HEK293 (cell line): ENCODE results near the gene SERPING1.

Source experiments
- CTCF ChIA-PET: fragments of 350-600 bp; formaldehyde crosslinking; extraction: SDS; loops from one replicate; lab custom pipeline; 2021; ENCODE audit warnings: antibody characterized with exemption; lab: Yijun Ruan, JAX
- POLR2A ChIA-PET: fragments of 300-600 bp; formaldehyde crosslinking; extraction: SDS; loops from one replicate; lab custom pipeline; 2020; ENCODE audit warnings: antibody characterized with exemption, inconsistent platforms; lab: Yijun Ruan, JAX
- H3K27ac ChIP-seq: fragments of 200-500 bp; sonication (Bioruptor generic); 2 replicates; pipeline ENCODE4 v1.5.1; 2014; ENCODE audit warnings: low read depth, low read length, control low read depth, inconsistent platforms; ENCODE audit errors: extremely low read depth
- H3K36me3 ChIP-seq, 2 experiments: fragments of 200-500 bp in 1 of 2; sonication (Bioruptor generic) in 1 of 2; 1 replicate in 1 of 2; 2 replicates in 1 of 2; pipeline ENCODE4 v1.5.1; 2014 to 2017; ENCODE audit warnings: inconsistent platforms in 2 of 2, low read length in 2 of 2; ENCODE audit not compliant: control insufficient read depth in 2 of 2, insufficient read depth in 1 of 2
- H3K4me1 ChIP-seq: fragments of 200-500 bp; sonication (Bioruptor generic); 2 replicates; pipeline ENCODE4 v1.5.1; 2014; ENCODE audit warnings: mild to moderate bottlenecking, low read length, inconsistent platforms; ENCODE audit not compliant: control insufficient read depth, insufficient read depth
- H3K4me3 ChIP-seq: 2 replicates; pipeline ENCODE4 v1.5.1; 2011; ENCODE audit warnings: low read depth, mild to moderate bottlenecking, control low read depth, low read length, moderate library complexity
- H3K9me3 ChIP-seq: fragments of 200-500 bp; sonication (Bioruptor generic); 2 replicates; pipeline ENCODE4 v1.5.1; 2014; ENCODE audit warnings: low read depth, low read length, inconsistent platforms; ENCODE audit not compliant: control insufficient read depth, insufficient read depth
- EGR2 ChIP-seq: fragments of 450-650 bp; formaldehyde crosslinking; IDR thresholded peaks from 2 replicates; pipeline ENCODE4 v1.5.1; 2016; ENCODE audit warnings: low read depth, missing biosample characterization, missing genetic modification characterization
- HOXA7 ChIP-seq: sonication (generic); formaldehyde crosslinking; IDR thresholded peaks from 2 replicates; pipeline ENCODE4 v1.8.1; 2022; ENCODE audit warnings: missing genetic modification reagents, borderline replicate concordance
- OSR2 ChIP-seq: fragments of 450-650 bp; formaldehyde crosslinking; IDR thresholded peaks from 2 replicates; pipeline ENCODE4 v1.5.1; 2016; ENCODE audit warnings: missing biosample characterization, missing genetic modification characterization
- OVOL3 ChIP-seq: fragments of 450-650 bp; formaldehyde crosslinking; IDR thresholded peaks from 2 replicates; pipeline ENCODE4 v1.5.1; 2016; ENCODE audit warnings: missing biosample characterization, missing genetic modification characterization
- PRDM4 ChIP-seq: fragments of 450-650 bp; formaldehyde crosslinking; IDR thresholded peaks from 2 replicates; pipeline ENCODE4 v1.5.1; 2017; ENCODE audit warnings: missing biosample characterization, missing genetic modification characterization
- SCRT1 ChIP-seq: fragments of 450-650 bp; formaldehyde crosslinking; IDR thresholded peaks from 2 replicates; pipeline ENCODE4 v1.5.1; 2016; ENCODE audit warnings: missing biosample characterization, missing genetic modification characterization, borderline replicate concordance
- ZFP3 ChIP-seq: fragments of 450-650 bp; formaldehyde crosslinking; IDR thresholded peaks from 2 replicates; pipeline ENCODE4 v1.5.1; 2016; ENCODE audit warnings: low read depth, missing biosample characterization, missing genetic modification characterization
- ZNF114 ChIP-seq: fragments of 450-650 bp; formaldehyde crosslinking; IDR thresholded peaks from 2 replicates; pipeline ENCODE4 v1.5.0; 2017; ENCODE audit warnings: missing biosample characterization, missing genetic modification characterization
- ZNF132 ChIP-seq: fragments of 450-650 bp; formaldehyde crosslinking; IDR thresholded peaks from 2 replicates; pipeline ENCODE4 v1.5.1; 2017; ENCODE audit warnings: missing biosample characterization, missing genetic modification characterization, borderline replicate concordance
- ZNF223 ChIP-seq: fragments of 450-650 bp; formaldehyde crosslinking; IDR thresholded peaks from 2 replicates; pipeline ENCODE4 v1.5.1; 2016; ENCODE audit warnings: missing biosample characterization, missing genetic modification characterization
- ZNF24 ChIP-seq: fragments of 450-650 bp; formaldehyde crosslinking; IDR thresholded peaks from 2 replicates; pipeline ENCODE4 v1.5.1; 2016; ENCODE audit warnings: missing biosample characterization, missing genetic modification characterization
- ZNF280D ChIP-seq: fragments of 450-650 bp; formaldehyde crosslinking; IDR thresholded peaks from 2 replicates; pipeline ENCODE4 v1.5.1; 2016; ENCODE audit warnings: missing biosample characterization, missing genetic modification characterization
- ZNF341 ChIP-seq: fragments of 450-650 bp; formaldehyde crosslinking; IDR thresholded peaks from 2 replicates; pipeline ENCODE4; 2016; ENCODE audit warnings: low read depth, missing biosample characterization, missing genetic modification characterization
- ZNF416 ChIP-seq: fragments of 450-650 bp; formaldehyde crosslinking; IDR thresholded peaks from 2 replicates; pipeline ENCODE4 v1.5.1; 2016; ENCODE audit warnings: missing biosample characterization, missing genetic modification characterization
- ZNF521 ChIP-seq: fragments of 450-650 bp; formaldehyde crosslinking; IDR thresholded peaks from 2 replicates; pipeline ENCODE4 v1.5.1; 2017; ENCODE audit warnings: missing biosample characterization, mild to moderate bottlenecking, missing genetic modification characterization
- ZNF548 ChIP-seq: fragments of 450-650 bp; formaldehyde crosslinking; IDR thresholded peaks from 2 replicates; pipeline ENCODE4 v1.5.1; 2016; ENCODE audit warnings: missing biosample characterization, missing genetic modification characterization
- ZNF555 ChIP-seq: fragments of 450-650 bp; formaldehyde crosslinking; conservative IDR thresholded peaks from 2 replicates; pipeline ENCODE4 v1.5.1; 2017; ENCODE audit warnings: missing biosample characterization, mild to moderate bottlenecking, missing genetic modification characterization, inconsistent platforms
- ZNF580 ChIP-seq: fragments of 450-650 bp; formaldehyde crosslinking; IDR thresholded peaks from 2 replicates; pipeline ENCODE4 v1.5.1; 2016; ENCODE audit warnings: missing biosample characterization, missing genetic modification characterization
- ZNF626 ChIP-seq: fragments of 450-650 bp; sonication (Bioruptor Pico); formaldehyde crosslinking; IDR thresholded peaks from 2 replicates; pipeline ENCODE4 v1.5.1; 2018; ENCODE audit warnings: missing biosample characterization, missing genetic modification characterization, inconsistent platforms
- ZNF692 ChIP-seq: fragments of 450-650 bp; formaldehyde crosslinking; IDR thresholded peaks from 2 replicates; pipeline ENCODE4 v1.5.1; 2016; ENCODE audit warnings: missing biosample characterization, missing genetic modification characterization
- ZNF707 ChIP-seq: fragments of 450-650 bp; formaldehyde crosslinking; IDR thresholded peaks from 2 replicates; pipeline ENCODE4 v1.5.1; 2016; ENCODE audit warnings: missing biosample characterization, missing genetic modification characterization
- ZNF768 ChIP-seq: fragments of 450-650 bp; formaldehyde crosslinking; IDR thresholded peaks from 2 replicates; pipeline ENCODE4 v1.5.1; 2018; ENCODE audit warnings: missing biosample characterization, mild to moderate bottlenecking, missing genetic modification characterization
- ZNF776 ChIP-seq: fragments of 450-650 bp; formaldehyde crosslinking; IDR thresholded peaks from 2 replicates; pipeline ENCODE4 v1.5.0; 2017; ENCODE audit warnings: missing biosample characterization, missing genetic modification characterization, borderline replicate concordance
- ZSCAN18 ChIP-seq: fragments of 450-650 bp; formaldehyde crosslinking; IDR thresholded peaks from 2 replicates; pipeline ENCODE4 v1.5.1; 2016; ENCODE audit warnings: missing biosample characterization, missing genetic modification characterization

The SERPING1 gene

GRCh38 chr11:57574061-57574460 is 23.4 kb upstream of the SERPING1 start:
- POLR2A ChIA-PET = no interaction called here
- TF ChIP-seq HOXA7 (CRISPR knock-in tag) = no peak
- no peak for TF ChIP-seq ZNF776 (tag by site-specific recombination)
- no peak for TF ChIP-seq ZNF521
- no peak for TF ChIP-seq ZNF707 (tag by site-specific recombination)
- TF ChIP-seq SCRT1 (tag by site-specific recombination) = no peak
- no peak for TF ChIP-seq ZNF416 (tag by site-specific recombination)
- no peak for TF ChIP-seq ZSCAN18 (tag by site-specific recombination)
- no peak for TF ChIP-seq ZFP3
- no peak for TF ChIP-seq ZNF114 (tag by site-specific recombination)
- no peak for TF ChIP-seq ZNF548 (tag by site-specific recombination)
- CTCF ChIA-PET = interaction anchor here (8.7 kb wide), 1 partner anchor 68 kb away, joined by 183 read pairs; no protein-coding TSS in a partner anchor

GRCh38 chr11:57584341-57584740 is 13.1 kb upstream of the SERPING1 start:
- H3K27ac ChIP-seq = no peak overlapping the region
- no peaks in the 10 kb centered on the region for H3K9me3 ChIP-seq
- no peak for TF ChIP-seq ZNF341 (tag by site-specific recombination)
- no peak for TF ChIP-seq ZNF416 (tag by site-specific recombination)
- TF ChIP-seq ZNF626 (tag by site-specific recombination) = no peak
- no peak for TF ChIP-seq ZNF132 (tag by site-specific recombination)
- no peak for TF ChIP-seq EGR2
- TF ChIP-seq ZNF580 = no peak
- no peak for TF ChIP-seq PRDM4 (tag by site-specific recombination)
- TF ChIP-seq ZNF223 (tag by site-specific recombination) = no peak
- no peak for TF ChIP-seq OSR2
- TF ChIP-seq ZNF555 (tag by site-specific recombination) = no peak
- no peak for TF ChIP-seq OVOL3 (tag by site-specific recombination)
- no peak for TF ChIP-seq ZNF280D (tag by site-specific recombination)
- no peak for TF ChIP-seq ZNF24 (tag by site-specific recombination)
- no peak for TF ChIP-seq ZNF768 (tag by site-specific recombination)
- TF ChIP-seq ZNF692 (tag by site-specific recombination) = no peak
- ChIA-PET POLR2A (no interaction called here), CTCF (interaction anchor here (0.6 to 1.0 kb wide), 2 partner anchors 17 to 73 kb away, joined by 3 read pairs; partner anchors contain the start of gene UBE2L6)
- H3K4me3 ChIP-seq = no peak overlapping the region
- H3K36me3 ChIP-seq = no peaks in the 10 kb centered on the region
- H3K4me1 ChIP-seq = no peaks in the 10 kb centered on the region

More at GRCh38 chr11:57574061-57574460, 23.4 kb upstream of the SERPING1 start:
- no peaks in the 10 kb centered on the region for H3K36me3 ChIP-seq
- H3K27ac ChIP-seq = no peak overlapping the region
- H3K4me1 ChIP-seq = no peaks in the 10 kb centered on the region
- no peaks in the 10 kb centered on the region for H3K9me3 ChIP-seq
- no peak overlapping the region for H3K4me3 ChIP-seq
